HCT116 (cell line): ENCODE data around the gene MAP1LC3B2. TPM values are rescaled to one million over a fixed set of nuclear protein-coding genes. Genes with fewer than 3 reads are reported as not detected.

Source experiments
- ATAC-seq: fragments of 200-7000 bp; cut with Tn5 transposase; 2 replicates; pipeline ENCODE4 v1.9.1; 2020; ENCODE audit warnings: mild to moderate bottlenecking, moderate library complexity
- BruUV-seq: library from RNA; stranded (reverse); fragments of 400-500 nt; replicated peaks from 2 replicates; lab custom pipeline; 2021; lab: Mats Ljungman, UMichigan
- CTCF ChIA-PET: fragments of 300-600 bp; sonication (Branson Sonifier 250); formaldehyde crosslinking; loops from one replicate; lab custom pipeline; 2021; ENCODE audit warnings: antibody characterized with exemption; lab: Charles Lee
- POLR2A ChIA-PET: fragments of 300-600, 350-600 bp; sonication (Branson Sonifier 250); formaldehyde crosslinking; loops from one replicate; lab custom pipeline; 2021; ENCODE audit warnings: antibody characterized with exemption; lab: Charles Lee
- RAD21 ChIA-PET, 2 experiments: fragments of 300-600 bp; sonication (Branson Sonifier 250); formaldehyde crosslinking; loops; one replicate each; lab custom pipeline; 2023; ENCODE audit warnings: low total read pairs in 2 of 2; ENCODE audit not compliant: uncharacterized antibody in 2 of 2, unreplicated experiment in 2 of 2, low non-redundant PET in 1 of 2; lab: Charles Lee
- DNase-seq: peaks from one replicate; pipeline ENCODE4 v3.0.0-alpha.2; 2010; ENCODE audit warnings: low read depth, low spot score
- H2AFZ ChIP-seq: fragments of 200-600 bp; shearing (Covaris generic), sonication (generic); 2 replicates; pipeline ENCODE4 v1.6.1; 2017; ENCODE audit warnings: low read depth, mixed run types, mixed read lengths, antibody characterized with exemption, low read length; ENCODE audit not compliant: poor library complexity, severe bottlenecking
- H3K27ac ChIP-seq: 2 replicates; pipeline ENCODE4 v1.5.1; 2012; ENCODE audit warnings: low read depth, low read length
- H3K27me3 ChIP-seq: fragments of 200-600 bp; sonication (generic); 2 replicates; pipeline ENCODE4 v1.6.1; 2016; ENCODE audit warnings: mixed run types, low read length, mixed read lengths; ENCODE audit not compliant: insufficient read depth
- H3K36me3 ChIP-seq, 2 experiments: fragments of 200-500 bp in 1 of 2; fragments of 200-600 bp in 1 of 2; sonication (Bioruptor generic) in 1 of 2; sonication (generic) in 1 of 2; 2 replicates each; pipeline versions ENCODE4 v1.5.1 to v1.6.1; 2014 to 2016; ENCODE audit warnings: low read length in 2 of 2, inconsistent platforms in 1 of 2, mixed read lengths in 1 of 2, mixed run types in 1 of 2; ENCODE audit not compliant: insufficient read depth in 2 of 2, control insufficient read depth in 1 of 2
- H3K4me1 ChIP-seq, 2 experiments: fragments of 200-600 bp in 1 of 2; sonication (generic) in 1 of 2; 2 replicates each; pipeline versions ENCODE4 v1.5.1 to v1.6.1; 2012 to 2017; ENCODE audit warnings: low read length in 2 of 2, inconsistent platforms in 1 of 2, mild to moderate bottlenecking in 1 of 2, mixed read lengths in 1 of 2, mixed run types in 1 of 2, moderate library complexity in 1 of 2; ENCODE audit not compliant: insufficient read depth in 2 of 2, control insufficient read depth in 1 of 2
- H3K4me2 ChIP-seq: fragments of 200-600 bp; sonication (generic); 2 replicates; pipeline ENCODE4 v1.6.1; 2017; ENCODE audit warnings: mixed run types, low read length, mixed read lengths
- H3K4me3 ChIP-seq, 2 experiments: fragments of 200-600 bp in 1 of 2; sonication (generic) in 1 of 2; replicated peaks in 1 of 2; 2 replicates each; pipeline ENCODE4 v1.5.1; 2011 to 2016; ENCODE audit warnings: low read length in 2 of 2, control low read depth in 1 of 2, low read depth in 1 of 2, mild to moderate bottlenecking in 1 of 2, mixed read lengths in 1 of 2, mixed run types in 1 of 2
- H3K79me2 ChIP-seq: fragments of 200-600 bp; sonication (generic); 2 replicates; pipeline ENCODE4 v1.6.1; 2017; ENCODE audit warnings: mild to moderate bottlenecking, mixed run types, low read length, moderate library complexity, mixed read lengths; ENCODE audit not compliant: insufficient read depth
- H3K9ac ChIP-seq: fragments of 200-600 bp; sonication (generic); 2 replicates; pipeline ENCODE4 v1.6.1; 2016; ENCODE audit warnings: low read length, mixed read lengths
- H3K9me2 ChIP-seq: fragments of 200-600 bp; sonication (generic), shearing (Covaris generic); 2 replicates; pipeline ENCODE4 v1.6.1; 2017; ENCODE audit warnings: mixed run types, mild to moderate bottlenecking, moderate library complexity; ENCODE audit not compliant: insufficient read depth
- H3K9me3 ChIP-seq, 2 experiments: fragments of 200-500 bp in 1 of 2; fragments of 200-600 bp in 1 of 2; sonication (Bioruptor generic) in 1 of 2; sonication (generic) in 1 of 2; 2 replicates each; pipeline ENCODE4 v1.6.1; 2014 to 2017; ENCODE audit warnings: low read length in 2 of 2, mixed read lengths in 2 of 2, inconsistent platforms in 1 of 2, low read depth in 1 of 2, mild to moderate bottlenecking in 1 of 2, mixed run types in 1 of 2, moderate library complexity in 1 of 2; ENCODE audit not compliant: control insufficient read depth in 1 of 2, insufficient read depth in 1 of 2
- H4K20me1 ChIP-seq: fragments of 200-600 bp; sonication (generic), shearing (Covaris generic); 2 replicates; pipeline ENCODE4 v1.6.1; 2017; ENCODE audit warnings: mixed run types, mild to moderate bottlenecking, moderate library complexity; ENCODE audit not compliant: insufficient read depth
- CBX3 ChIP-seq: IDR thresholded peaks from 2 replicates; pipeline ENCODE4 v1.6.1; 2012; ENCODE audit warnings: low read depth
- CEBPB ChIP-seq: IDR thresholded peaks from 2 replicates; pipeline ENCODE4 v1.6.1; 2012; ENCODE audit warnings: low read depth
- ELF1 ChIP-seq: IDR thresholded peaks from 2 replicates; pipeline ENCODE4 v1.6.1; 2012; ENCODE audit warnings: low read depth, borderline replicate concordance
- EZH2 ChIP-seq: fragments of 200-600 bp; sonication (generic); IDR thresholded peaks from 2 replicates; pipeline ENCODE4 v1.6.1; 2017; ENCODE audit warnings: antibody characterized with exemption, mixed run types
- EZH2phosphoT487 ChIP-seq: fragments of 200-600 bp; IDR thresholded peaks from 2 replicates; pipeline ENCODE4 v1.6.1; 2018; ENCODE audit warnings: antibody characterized with exemption, borderline replicate concordance
- POLR2A ChIP-seq: IDR thresholded peaks from 2 replicates; pipeline ENCODE4 v1.7.0; 2011; ENCODE audit warnings: borderline replicate concordance; ENCODE audit not compliant: insufficient read depth, insufficient read length; ENCODE audit errors: extremely low read depth
- RAD21 ChIP-seq: IDR thresholded peaks from 2 replicates; pipeline ENCODE4 v1.6.1; 2012; ENCODE audit warnings: low read depth, mild to moderate bottlenecking
- SIN3A ChIP-seq: IDR thresholded peaks from 2 replicates; pipeline ENCODE4 v1.6.1; 2012; ENCODE audit warnings: low read depth
- SP1 ChIP-seq: IDR thresholded peaks from 2 replicates; pipeline ENCODE4 v1.6.1; 2012; ENCODE audit warnings: low read depth
- SRF ChIP-seq: IDR thresholded peaks from 2 replicates; pipeline ENCODE4 v1.6.1; 2012; ENCODE audit warnings: low read depth
- YY1 ChIP-seq: IDR thresholded peaks from 2 replicates; pipeline ENCODE4 v1.6.1; 2011; ENCODE audit warnings: low read length, low read depth, moderate library complexity, mild to moderate bottlenecking; ENCODE audit not compliant: insufficient replicate concordance; ENCODE audit errors: extremely low read depth
- ZNF274 ChIP-seq: fragments of 200-500 bp; sonication (Bioruptor generic); IDR thresholded peaks from 2 replicates; pipeline ENCODE4 v1.6.1; 2014; ENCODE audit warnings: mild to moderate bottlenecking, low read depth, low read length, inconsistent platforms
- intact Hi-C: fragments of 100-400 bp; cut with micrococcal nuclease; formaldehyde crosslinking; loops from 2 replicates; pipeline ENCODE4 v1.10.0; 2022
- total RNA-seq: library from RNA; stranded (reverse); gene quantifications from one replicate; pipeline ENCODE4 v1.2.1, GENCODE V29; 2021; ENCODE audit not compliant: unreplicated experiment
- TF ChIP-seq, protein P1 (sequence below): IDR thresholded peaks from 2 replicates; pipeline ENCODE4 v1.6.1; 2012; ENCODE audit warnings: low read depth
- TF ChIP-seq, protein P2 (sequence below), 3 experiments: fragments of 200-600 bp in 1 of 3; sonication (generic) in 1 of 3; IDR thresholded peaks in 2 of 3; conservative IDR thresholded peaks in 1 of 3; 2 replicates each; pipeline ENCODE4 v1.5.1; 2012 to 2017; ENCODE audit warnings: low read depth in 2 of 3, low read length in 2 of 3, antibody characterized with exemption in 1 of 3, borderline replicate concordance in 1 of 3, control low read depth in 1 of 3, mild to moderate bottlenecking in 1 of 3, mixed read lengths in 1 of 3, mixed run types in 1 of 3, moderate library complexity in 1 of 3; ENCODE audit not compliant: insufficient read depth in 1 of 3
- TF ChIP-seq, protein P3 (sequence below): IDR thresholded peaks from 2 replicates; pipeline ENCODE4 v1.6.1; 2012

Gene MAP1LC3B2
- total RNA-seq, 1 experiment from 2014 or later, result 4.7 TPM

DNA sequence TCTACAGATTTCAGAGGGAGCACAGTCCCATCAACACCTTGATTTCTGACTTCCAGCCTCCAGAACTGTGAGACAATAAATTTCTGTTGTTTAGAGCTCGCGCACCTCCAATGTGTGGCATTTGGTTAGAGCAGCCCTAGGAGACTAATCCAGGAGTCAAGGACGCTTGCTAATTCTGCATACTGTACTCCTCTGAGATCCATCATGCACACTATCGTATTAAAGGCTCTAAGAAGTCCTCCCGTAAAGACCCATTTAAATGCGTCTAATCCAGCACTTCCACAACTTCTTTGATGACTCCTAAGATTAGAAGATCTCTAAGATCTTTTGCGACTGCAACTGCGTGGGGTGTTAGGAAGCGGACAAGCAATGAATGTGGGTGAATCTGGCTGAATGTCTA, 30.4 kb downstream of the MAP1LC3B2 start:
- Histone ChIP-seq H3K79me2 (no peaks in the 10 kb centered on the region), H3K9ac (no peak overlapping the region), H3K4me1 (peaks cover 20 to 29% of the 10 kb centered on the region in 2 experiments), H3K27ac (no peak overlapping the region), H3K9me2 (no peaks in the 10 kb centered on the region), H3K9me3 (peaks cover 0 to 4% of the 10 kb centered on the region in 2 experiments; a peak in 2 of 4 replicates), H4K20me1 (no peaks in the 10 kb centered on the region), H3K4me2 (no peak overlapping the region), H3K27me3 (no peaks in the 10 kb centered on the region), H2AFZ (no peak overlapping the region), H3K36me3 (no peaks in the 10 kb centered on the region), H3K4me3 (no peak overlapping the region)
- intact Hi-C loops, result no loop called here
- no TSS peak for BruUV-seq
- DNase-seq (no peak), ATAC-seq (no peak)
- CTCF ChIA-PET, result no interaction called here
- POLR2A ChIA-PET, result no interaction called here
- no peak for TF ChIP-seq SP1
- TF ChIP-seq YY1, result no peak
- no peak for TF ChIP-seq CBX3
- TF ChIP-seq, protein P1, sequence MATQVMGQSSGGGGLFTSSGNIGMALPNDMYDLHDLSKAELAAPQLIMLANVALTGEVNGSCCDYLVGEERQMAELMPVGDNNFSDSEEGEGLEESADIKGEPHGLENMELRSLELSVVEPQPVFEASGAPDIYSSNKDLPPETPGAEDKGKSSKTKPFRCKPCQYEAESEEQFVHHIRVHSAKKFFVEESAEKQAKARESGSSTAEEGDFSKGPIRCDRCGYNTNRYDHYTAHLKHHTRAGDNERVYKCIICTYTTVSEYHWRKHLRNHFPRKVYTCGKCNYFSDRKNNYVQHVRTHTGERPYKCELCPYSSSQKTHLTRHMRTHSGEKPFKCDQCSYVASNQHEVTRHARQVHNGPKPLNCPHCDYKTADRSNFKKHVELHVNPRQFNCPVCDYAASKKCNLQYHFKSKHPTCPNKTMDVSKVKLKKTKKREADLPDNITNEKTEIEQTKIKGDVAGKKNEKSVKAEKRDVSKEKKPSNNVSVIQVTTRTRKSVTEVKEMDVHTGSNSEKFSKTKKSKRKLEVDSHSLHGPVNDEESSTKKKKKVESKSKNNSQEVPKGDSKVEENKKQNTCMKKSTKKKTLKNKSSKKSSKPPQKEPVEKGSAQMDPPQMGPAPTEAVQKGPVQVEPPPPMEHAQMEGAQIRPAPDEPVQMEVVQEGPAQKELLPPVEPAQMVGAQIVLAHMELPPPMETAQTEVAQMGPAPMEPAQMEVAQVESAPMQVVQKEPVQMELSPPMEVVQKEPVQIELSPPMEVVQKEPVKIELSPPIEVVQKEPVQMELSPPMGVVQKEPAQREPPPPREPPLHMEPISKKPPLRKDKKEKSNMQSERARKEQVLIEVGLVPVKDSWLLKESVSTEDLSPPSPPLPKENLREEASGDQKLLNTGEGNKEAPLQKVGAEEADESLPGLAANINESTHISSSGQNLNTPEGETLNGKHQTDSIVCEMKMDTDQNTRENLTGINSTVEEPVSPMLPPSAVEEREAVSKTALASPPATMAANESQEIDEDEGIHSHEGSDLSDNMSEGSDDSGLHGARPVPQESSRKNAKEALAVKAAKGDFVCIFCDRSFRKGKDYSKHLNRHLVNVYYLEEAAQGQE, result no peak
- TF ChIP-seq, protein P2, sequence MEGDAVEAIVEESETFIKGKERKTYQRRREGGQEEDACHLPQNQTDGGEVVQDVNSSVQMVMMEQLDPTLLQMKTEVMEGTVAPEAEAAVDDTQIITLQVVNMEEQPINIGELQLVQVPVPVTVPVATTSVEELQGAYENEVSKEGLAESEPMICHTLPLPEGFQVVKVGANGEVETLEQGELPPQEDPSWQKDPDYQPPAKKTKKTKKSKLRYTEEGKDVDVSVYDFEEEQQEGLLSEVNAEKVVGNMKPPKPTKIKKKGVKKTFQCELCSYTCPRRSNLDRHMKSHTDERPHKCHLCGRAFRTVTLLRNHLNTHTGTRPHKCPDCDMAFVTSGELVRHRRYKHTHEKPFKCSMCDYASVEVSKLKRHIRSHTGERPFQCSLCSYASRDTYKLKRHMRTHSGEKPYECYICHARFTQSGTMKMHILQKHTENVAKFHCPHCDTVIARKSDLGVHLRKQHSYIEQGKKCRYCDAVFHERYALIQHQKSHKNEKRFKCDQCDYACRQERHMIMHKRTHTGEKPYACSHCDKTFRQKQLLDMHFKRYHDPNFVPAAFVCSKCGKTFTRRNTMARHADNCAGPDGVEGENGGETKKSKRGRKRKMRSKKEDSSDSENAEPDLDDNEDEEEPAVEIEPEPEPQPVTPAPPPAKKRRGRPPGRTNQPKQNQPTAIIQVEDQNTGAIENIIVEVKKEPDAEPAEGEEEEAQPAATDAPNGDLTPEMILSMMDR (IDR thresholded peaks at IDR 0.05 in 2 of 3, conservative IDR thresholded peaks at IDR 0.05 in 1 of 3; ENCODE audit: borderline replicate concordance in 1 of 3, insufficient read depth in 1 of 3, low read depth in 2 of 3, low read length in 2 of 3), result no peak
- no peak for TF ChIP-seq SRF
- TF ChIP-seq ZNF274, result no peak
- TF ChIP-seq POLR2A, result no peak
- TF ChIP-seq CEBPB, result no peak
- no peak for TF ChIP-seq EZH2
- TF ChIP-seq EZH2phosphoT487, result no peak
- TF ChIP-seq, protein P3, sequence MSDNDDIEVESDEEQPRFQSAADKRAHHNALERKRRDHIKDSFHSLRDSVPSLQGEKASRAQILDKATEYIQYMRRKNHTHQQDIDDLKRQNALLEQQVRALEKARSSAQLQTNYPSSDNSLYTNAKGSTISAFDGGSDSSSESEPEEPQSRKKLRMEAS, result no peak
- no peak for TF ChIP-seq ELF1
- no peak for TF ChIP-seq SIN3A
- TF ChIP-seq RAD21, result no peak
- RAD21 ChIA-PET, result no interaction called here
